Measurements from ENCODE around the gene ZNF865. TPM values are rescaled to one million over a fixed set of nuclear protein-coding genes. Genes with fewer than 3 reads are reported as not detected.

The ZNF865 gene
- total and polyA plus RNA-seq, 10 of the 15 experiments (the other 5 are each of a cell fraction or from before 2014, with no cell fraction given), result 0.02 to 18.3 (median 0.90) TPM

GRCh38 chr19:55603581-55604292 lies 1.7 kb upstream of the ZNF865 start:
- DNase-seq (ENCODE audit: low read depth, low spot score) (no peak), ATAC-seq (no peak), FAIRE-seq (no peak)
- intact Hi-C loops (cut with micrococcal nuclease; ENCODE audit: unreplicated experiment), result loop anchor here (5.0 kb wide), 1 partner anchor 39 kb away; the partner anchor contains the start of genes ZNF580 and ZNF581
- Histone ChIP-seq H3K9me3 (replicated peaks; ENCODE audit: control insufficient read depth, insufficient read depth, low read length) (no peaks in the 10 kb centered on the region), H3K4me1 (ENCODE audit: control insufficient read depth, insufficient read depth, low read length) (peaks cover 10% of the 10 kb centered on the region; the same call in 1 of the 2 replicates), H2AFZ (ENCODE audit: control insufficient read depth, low read depth, low read length) (no peak overlapping the region), H4K20me1 (ENCODE audit: control insufficient read depth, insufficient read depth) (no peaks in the 10 kb centered on the region), H3K4me2 (ENCODE audit: control insufficient read depth, insufficient read depth) (no peak overlapping the region), H3K9ac (ENCODE audit: control insufficient read depth, insufficient read depth, low read length) (no peak overlapping the region), H3K27me3 (replicated peaks in 1 of 2; ENCODE audit: control insufficient read depth in 2 of 2, insufficient read depth in 2 of 2, low read length in 1 of 2) (no peaks in the 10 kb centered on the region), H3K4me3 (peak overlapping the region; percentile 61; the same call in 1 of the 2 replicates), H3K27ac (ENCODE audit: control insufficient read depth, insufficient read depth) (no peak overlapping the region), H3K36me3 (ENCODE audit: control insufficient read depth in 2 of 2, insufficient read depth in 2 of 2, low read length in 1 of 2) (no peaks in the 10 kb centered on the region; a peak in 1 of 4 replicates), H3K79me2 (ENCODE audit: control insufficient read depth, insufficient read depth, low read length) (peaks cover 33% of the 10 kb centered on the region)
- no TSS peak for BruUV-seq (replicated peaks)
- RAD21 ChIA-PET (ENCODE audit: unreplicated experiment), result interaction anchor here (1.0 to 3.3 kb wide), 4 partner anchors 21 to 100 kb away, joined by 4 to 29 read pairs (median 5); partner anchors contain the start of gene ZNF784
- CTCF ChIA-PET, result interaction anchor here (3.5 to 4.6 kb wide), 2 partner anchors 22 to 30 kb away, joined by 65 to 76 read pairs; partner anchors contain the start of gene ZNF784
- POLR2A ChIA-PET, result interaction anchor here (1.0 to 1.6 kb wide), 5 partner anchors 21 to 142 kb away, joined by 3 to 8 read pairs (median 4); partner anchors contain the start of genes ISOC2, ZNF628 and ZNF784
- 97% methylated on average over 21 of the region's 22 CpGs for WGBS (ENCODE audit: insufficient coverage, insufficient replicate concordance, low lambda C conversion rate, missing lambda C conversion rate)
- SMC1A ChIA-PET (ENCODE audit: uncharacterized antibody, unreplicated experiment), result interaction anchor here (1.0 to 1.2 kb wide), 2 partner anchors 27 to 50 kb away, joined by 4 read pairs; no protein-coding TSS in a partner anchor
- in situ Hi-C loops (cut with MboI), result no loop called here
- TF ChIP-seq CEBPB (IDR thresholded peaks at IDR 0.05; ENCODE audit: borderline replicate concordance in 1 of 2, low read depth in 2 of 2, low read length in 2 of 2), result no peak
- no peak for TF ChIP-seq CREM (IDR thresholded peaks at IDR 0.05; ENCODE audit: low read depth)
- no peak for TF ChIP-seq POLR2AphosphoS5 (IDR thresholded peaks at IDR 0.05; ENCODE audit: low read length)
- TF ChIP-seq ZBTB11 (CRISPR knock-in tag; IDR thresholded peaks at IDR 0.05), result no peak
- no peak for TF ChIP-seq BHLHE40 (IDR thresholded peaks at IDR 0.05; ENCODE audit: borderline replicate concordance in 1 of 2, low read depth in 2 of 2, low read length in 1 of 2)
- no peak for TF ChIP-seq TAF1 (IDR thresholded peaks at IDR 0.05; ENCODE audit: borderline replicate concordance, low read depth, low read length)
- TF ChIP-seq, protein P1, sequence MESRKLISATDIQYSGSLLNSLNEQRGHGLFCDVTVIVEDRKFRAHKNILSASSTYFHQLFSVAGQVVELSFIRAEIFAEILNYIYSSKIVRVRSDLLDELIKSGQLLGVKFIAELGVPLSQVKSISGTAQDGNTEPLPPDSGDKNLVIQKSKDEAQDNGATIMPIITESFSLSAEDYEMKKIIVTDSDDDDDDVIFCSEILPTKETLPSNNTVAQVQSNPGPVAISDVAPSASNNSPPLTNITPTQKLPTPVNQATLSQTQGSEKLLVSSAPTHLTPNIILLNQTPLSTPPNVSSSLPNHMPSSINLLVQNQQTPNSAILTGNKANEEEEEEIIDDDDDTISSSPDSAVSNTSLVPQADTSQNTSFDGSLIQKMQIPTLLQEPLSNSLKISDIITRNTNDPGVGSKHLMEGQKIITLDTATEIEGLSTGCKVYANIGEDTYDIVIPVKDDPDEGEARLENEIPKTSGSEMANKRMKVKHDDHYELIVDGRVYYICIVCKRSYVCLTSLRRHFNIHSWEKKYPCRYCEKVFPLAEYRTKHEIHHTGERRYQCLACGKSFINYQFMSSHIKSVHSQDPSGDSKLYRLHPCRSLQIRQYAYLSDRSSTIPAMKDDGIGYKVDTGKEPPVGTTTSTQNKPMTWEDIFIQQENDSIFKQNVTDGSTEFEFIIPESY (IDR thresholded peaks at IDR 0.05), result no peak
- TF ChIP-seq, protein P2, sequence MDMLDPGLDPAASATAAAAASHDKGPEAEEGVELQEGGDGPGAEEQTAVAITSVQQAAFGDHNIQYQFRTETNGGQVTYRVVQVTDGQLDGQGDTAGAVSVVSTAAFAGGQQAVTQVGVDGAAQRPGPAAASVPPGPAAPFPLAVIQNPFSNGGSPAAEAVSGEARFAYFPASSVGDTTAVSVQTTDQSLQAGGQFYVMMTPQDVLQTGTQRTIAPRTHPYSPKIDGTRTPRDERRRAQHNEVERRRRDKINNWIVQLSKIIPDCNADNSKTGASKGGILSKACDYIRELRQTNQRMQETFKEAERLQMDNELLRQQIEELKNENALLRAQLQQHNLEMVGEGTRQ (IDR thresholded peaks at IDR 0.05; ENCODE audit: borderline replicate concordance, low read depth, low read length), result no peak
- TF ChIP-seq ZSCAN29 (IDR thresholded peaks at IDR 0.05), result no peak
- no peak for TF ChIP-seq HDAC2 (IDR thresholded peaks at IDR 0.05)
- TF ChIP-seq ZBTB40 (IDR thresholded peaks at IDR 0.05; ENCODE audit: borderline replicate concordance), result no peak
